DOHH2 (cell line): ENCODE data around the gene PLAC8.

Source experiments
- H3F3A ChIP-seq: fragments of 200-600 bp; sonication (generic), shearing (Covaris generic); 2 replicates; pipeline ENCODE4 v1.6.0; 2016; ENCODE audit warnings: antibody characterized with exemption, mild to moderate bottlenecking; ENCODE audit not compliant: control insufficient read depth, insufficient read depth
- H3K27ac ChIP-seq: fragments of 200-600 bp; sonication (generic); 2 replicates; pipeline ENCODE4 v1.5.1; 2014; ENCODE audit warnings: low read depth, mild to moderate bottlenecking, low read length, moderate library complexity
- H3K27me3 ChIP-seq: fragments of 200-600 bp; sonication (generic); 2 replicates; pipeline ENCODE4 v1.6.1; 2014; ENCODE audit warnings: mild to moderate bottlenecking, low read length, mixed read lengths; ENCODE audit not compliant: control insufficient read depth
- H3K36me3 ChIP-seq: fragments of 200-600 bp; sonication (generic); 2 replicates; pipeline ENCODE4 v1.6.1; 2014; ENCODE audit warnings: mild to moderate bottlenecking, low read length, moderate library complexity, mixed read lengths; ENCODE audit not compliant: control insufficient read depth
- H3K4me1 ChIP-seq: fragments of 200-600 bp; sonication (generic); 2 replicates; pipeline ENCODE4 v1.6.1; 2014; ENCODE audit warnings: mild to moderate bottlenecking, low read length, mixed read lengths; ENCODE audit not compliant: control insufficient read depth
- H3K4me2 ChIP-seq: fragments of 200-600 bp; sonication (generic); 2 replicates; pipeline ENCODE4 v1.6.0; 2014; ENCODE audit warnings: mild to moderate bottlenecking, low read length, moderate library complexity
- H3K4me3 ChIP-seq: fragments of 200-600 bp; sonication (generic); 2 replicates; pipeline ENCODE4 v1.5.1; 2014; ENCODE audit warnings: mild to moderate bottlenecking, low read length, mixed read lengths
- H3K79me2 ChIP-seq: fragments of 200-600 bp; sonication (generic); 2 replicates; pipeline ENCODE4 v1.6.1; 2014; ENCODE audit warnings: mild to moderate bottlenecking, low read length, mixed read lengths; ENCODE audit not compliant: control insufficient read depth
- H3K9me2 ChIP-seq: fragments of 200-600 bp; sonication (generic); replicated peaks from 2 replicates; pipeline ENCODE4 v1.6.1; 2014; ENCODE audit warnings: mild to moderate bottlenecking, low read length, mixed read lengths; ENCODE audit not compliant: control insufficient read depth
- H3K9me3 ChIP-seq: fragments of 200-600 bp; sonication (generic); 2 replicates; pipeline ENCODE4 v1.6.1; 2014; ENCODE audit warnings: antibody characterized with exemption, low read length, mixed read lengths; ENCODE audit not compliant: control insufficient read depth, insufficient read depth
- H4K20me1 ChIP-seq: fragments of 200-600 bp; sonication (generic); 2 replicates; pipeline ENCODE4 v1.6.0; 2014; ENCODE audit warnings: low read depth, mild to moderate bottlenecking, antibody characterized with exemption, low read length, moderate library complexity; ENCODE audit not compliant: control insufficient read depth, insufficient read depth
- CTCF ChIP-seq: fragments of 200-600 bp; sonication (generic); IDR thresholded peaks from one replicate; pipeline ENCODE4 v1.5.1; 2014; ENCODE audit warnings: antibody characterized with exemption, mild to moderate bottlenecking, low read depth, low read length; ENCODE audit not compliant: poor library complexity, severe bottlenecking
- EZH2phosphoT487 ChIP-seq: fragments of 200-600 bp; sonication (generic); IDR thresholded peaks from 2 replicates; pipeline ENCODE4 v1.6.1; 2017; ENCODE audit warnings: borderline replicate concordance, mild to moderate bottlenecking, antibody characterized with exemption, low read length, moderate library complexity, mixed read lengths

PLAC8 gene

GRCh38 chr4:83110223-83110945, 4.1 kb downstream of the PLAC8 start:
- Histone ChIP-seq H3K4me3 (peak overlapping the region; percentile 72), H3K36me3 (no peaks in the 10 kb centered on the region), H3K9me2 (no peaks in the 10 kb centered on the region), H3K9me3 (no peaks in the 10 kb centered on the region), H3K4me1 (peaks cover 47% of the 10 kb centered on the region), H3K27me3 (peaks cover 13% of the 10 kb centered on the region), H3K79me2 (no peaks in the 10 kb centered on the region), H3K27ac (peak overlapping the region; percentile 41), H3K4me2 (peak overlapping the region; percentile 73), H4K20me1 (no peaks in the 10 kb centered on the region), H3F3A (peaks cover 11% of the 10 kb centered on the region)
- no peak for TF ChIP-seq EZH2phosphoT487
- TF ChIP-seq CTCF: peak; percentile 91

- Histone ChIP-seq H3K79me2 (no peaks in the 10 kb centered on the region), H3K4me1 (peaks cover 43% of the 10 kb centered on the region), H3K9me2 (no peaks in the 10 kb centered on the region), H3K4me3 (peak overlapping the region; percentile 72), H3K4me2 (peak overlapping the region; percentile 73), H4K20me1 (no peaks in the 10 kb centered on the region), H3K27ac (no peak overlapping the region), H3K9me3 (no peaks in the 10 kb centered on the region), H3K27me3 (peaks cover 13% of the 10 kb centered on the region), H3F3A (peaks cover 11% of the 10 kb centered on the region), H3K36me3 (no peaks in the 10 kb centered on the region)
- TF ChIP-seq EZH2phosphoT487 (no peak), CTCF (no peak)
Measured at GRCh38 chr4:83109480-83110222, 4.9 kb downstream of the PLAC8 start.

GRCh38 chr4:83108101-83108861, 6.2 kb downstream of the PLAC8 start:
- peaks cover 13% of the 10 kb centered on the region for H3K27me3 ChIP-seq
- peaks cover 34% of the 10 kb centered on the region for H3K4me1 ChIP-seq
- H3K4me3 ChIP-seq: no peak overlapping the region
- H3F3A ChIP-seq: peaks cover 11% of the 10 kb centered on the region
- H4K20me1 ChIP-seq: no peaks in the 10 kb centered on the region
- H3K9me2 ChIP-seq: no peaks in the 10 kb centered on the region
- no peak overlapping the region for H3K4me2 ChIP-seq
- H3K27ac ChIP-seq: no peak overlapping the region
- TF ChIP-seq EZH2phosphoT487 (no peak), CTCF (no peak)
- no peaks in the 10 kb centered on the region for H3K9me3 ChIP-seq
- H3K36me3 ChIP-seq: no peaks in the 10 kb centered on the region
- no peaks in the 10 kb centered on the region for H3K79me2 ChIP-seq
